ENCODE measurements around the gene MGRN1. TPM values are rescaled to one million over a fixed set of nuclear protein-coding genes. Genes with fewer than 3 reads are reported as not detected.
"Not testable (repeated sequence)": the region's sequence is repeated elsewhere in the genome, so short reads cannot be mapped to it uniquely, and the experiment has no call there.

Gene MGRN1
- total RNA-seq, 1 donor from 2014 or later = 127 TPM

- no peak for DNase-seq (ENCODE audit: low spot score)
Measured at GRCh38 chr16:4733211-4733742, 108.7 kb downstream of the MGRN1 start.

- no peak for DNase-seq (ENCODE audit: low spot score)
Measured at GRCh38 chr16:4733747-4734062, 109.1 kb downstream of the MGRN1 start.

- DNase-seq (ENCODE audit: low spot score) = peak; percentile 97
Measured at GRCh38 chr16:4734063-4734729, 109.6 kb downstream of the MGRN1 start, which contains the start of the genes ANKS3 and DNAAF8. Gene ANKS3 (minus strand): TSS chr16:4734271. CDS start chr16:4730149, 4,122 bp downstream. Gene DNAAF8 (plus strand): TSS chr16:4734537. CDS start chr16:4736515, 1,978 bp downstream.

- DNase-seq (ENCODE audit: low spot score) = peak; percentile 90
Measured at GRCh38 chr16:4734730-4735535, 110.3 kb downstream of the MGRN1 start.

GRCh38 chr16:4736546-4736945 lies 111.9 kb downstream of the MGRN1 start:
- no peak for DNase-seq (ENCODE audit: low spot score)

DNA sequence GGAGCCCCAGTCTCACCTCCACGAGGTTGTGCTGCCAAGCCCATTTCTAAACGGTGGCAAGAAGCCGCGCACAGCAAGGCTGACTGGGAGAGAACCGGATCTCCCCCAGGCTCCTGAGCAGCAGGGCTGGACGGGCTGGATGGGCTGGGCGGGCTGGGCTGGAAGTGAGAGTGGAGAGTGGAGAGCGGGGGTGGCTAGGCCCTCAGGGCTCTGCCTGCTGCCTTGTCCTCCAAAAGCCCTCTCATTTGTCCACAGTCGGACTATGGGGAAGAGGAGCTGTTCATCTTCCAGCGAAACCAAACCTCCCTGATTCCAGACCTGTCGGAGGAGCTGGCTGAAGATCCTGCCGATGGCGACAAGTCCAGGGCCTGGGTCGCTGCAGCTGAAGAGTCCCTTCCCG lies 112.9 kb downstream of the MGRN1 start:
- no peak for DNase-seq (ENCODE audit: low spot score)

DNA sequence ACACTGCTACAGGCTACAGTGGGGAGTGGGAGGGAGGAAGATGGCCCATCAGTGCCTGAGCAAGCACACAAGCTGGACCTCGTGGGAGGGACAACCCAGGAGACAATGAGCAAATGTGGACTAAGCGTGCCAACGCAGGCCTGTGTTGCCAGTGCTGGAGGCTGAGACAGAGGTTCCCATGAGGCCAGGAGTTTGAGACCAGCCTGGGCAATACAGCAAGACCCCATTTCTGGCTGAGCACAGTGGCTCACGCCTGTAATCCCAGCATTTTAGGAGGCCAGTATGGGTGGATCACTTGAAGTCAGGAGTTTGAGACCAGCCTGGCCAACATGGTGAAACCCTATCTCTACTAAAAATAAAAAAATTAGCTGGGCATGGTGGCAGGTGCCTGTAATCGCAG lies 113.7 kb downstream of the MGRN1 start:
- DNase-seq (ENCODE audit: low spot score) = not testable (repeated sequence)

Other genes starting within 250 kb of the MGRN1 start
- 58.3 TPM for gene CORO7, start 208.2 kb upstream of the MGRN1 start, total RNA-seq
- gene DNAJA3, start 199.0 kb upstream of the MGRN1 start, total RNA-seq = 41.0 TPM
- 58.9 TPM for gene NMRAL1, start 150.2 kb upstream of the MGRN1 start, total RNA-seq
- gene HMOX2, start 148.4 kb upstream of the MGRN1 start, total RNA-seq = 85.2 TPM
- gene CDIP1, start 86.1 kb upstream of the MGRN1 start, total RNA-seq = 38.7 TPM
- gene C16orf96, start 68.5 kb upstream of the MGRN1 start, total RNA-seq = 0.06 TPM
- gene UBALD1, start 9.9 kb upstream of the MGRN1 start, total RNA-seq = 49.1 TPM
- gene NUDT16L1, start 68.7 kb downstream of the MGRN1 start, total RNA-seq = 67.0 TPM
- 27.1 TPM for gene ANKS3, start 109.4 kb downstream of the MGRN1 start, total RNA-seq
- 2.5 TPM for gene DNAAF8, start 109.7 kb downstream of the MGRN1 start, total RNA-seq
- gene ZNF500, start 142.3 kb downstream of the MGRN1 start, total RNA-seq = 23.4 TPM
- gene SEPTIN12, start 163.5 kb downstream of the MGRN1 start, total RNA-seq = not detected
- 194 TPM for gene SMIM22, start 170.5 kb downstream of the MGRN1 start, total RNA-seq
- 71.0 TPM for gene ROGDI, start 177.8 kb downstream of the MGRN1 start, total RNA-seq
- 128 TPM for gene GLYR1, start 222.5 kb downstream of the MGRN1 start, total RNA-seq
- 35.3 TPM for gene UBN1, start 222.7 kb downstream of the MGRN1 start, total RNA-seq